CD4-positive, alpha-beta T cell treated with Interleukin-21 for 1 hour (primary cell): ENCODE results near the gene NOP16.

Experiments used
- DNase-seq: peaks from one replicate; pipeline ENCODE4 v3.0.0-alpha.2; 2020

Gene NOP16

GRCh38 chr5:176384366-176384930 lies 4.0 kb downstream of the NOP16 start:
- no peak for DNase-seq

GRCh38 chr5:176383961-176384360 lies 4.4 kb downstream of the NOP16 start:
- no peak for DNase-seq

GRCh38 chr5:176383248-176383905 lies 5.0 kb downstream of the NOP16 start:
- no peak for DNase-seq

GRCh38 chr5:176382721-176383120 lies 5.7 kb downstream of the NOP16 start:
- DNase-seq, result no peak

- DNase-seq, result no peak
Measured at GRCh38 chr5:176381979-176382378, 6.4 kb downstream of the NOP16 start.

GRCh38 chr5:176381423-176381822 lies 7.0 kb downstream of the NOP16 start:
- no peak for DNase-seq

- no peak for DNase-seq
Measured at GRCh38 chr5:176379881-176380280, 8.5 kb downstream of the NOP16 start.

GRCh38 chr5:176373100-176373818 lies 15.1 kb downstream of the NOP16 start:
- DNase-seq, result no peak

- no peak for DNase-seq
Measured at GRCh38 chr5:176371621-176372539, 16.5 kb downstream of the NOP16 start.

- DNase-seq, result no peak
Measured at GRCh38 chr5:176369934-176370711, 18.3 kb downstream of the NOP16 start.

GRCh38 chr5:176368726-176369125 lies 19.7 kb downstream of the NOP16 start:
- DNase-seq, result no peak

- no peak for DNase-seq
Measured at GRCh38 chr5:176366232-176366894, 22.0 kb downstream of the NOP16 start.

GRCh38 chr5:176365351-176366231 lies 22.8 kb downstream of the NOP16 start, which contains the start of gene ARL10:
Gene ARL10 (plus strand): TSS chr5:176365487. CDS start chr5:176365564, 77 bp downstream.
- DNase-seq, result peak; percentile 55

- no peak for DNase-seq
Measured at GRCh38 chr5:176364765-176365350, 23.5 kb downstream of the NOP16 start.

GRCh38 chr5:176362233-176362490 lies 26.2 kb downstream of the NOP16 start:
- no peak for DNase-seq

- DNase-seq, result peak; percentile 97
Measured at GRCh38 chr5:176361437-176362232, 26.8 kb downstream of the NOP16 start, which contains the start of gene KIAA1191. Gene KIAA1191 (minus strand): TSS chr5:176361764. CDS start chr5:176359508, 2,256 bp downstream.

- no peak for DNase-seq
Measured at GRCh38 chr5:176360894-176361436, 27.4 kb downstream of the NOP16 start.

- no peak for DNase-seq
Measured at GRCh38 chr5:176359658-176360057, 28.7 kb downstream of the NOP16 start.

- no peak for DNase-seq
Measured at GRCh38 chr5:176356179-176356566, 32.2 kb downstream of the NOP16 start.
